ENCODE data around the gene RD3L. TPM values are rescaled to one million over a fixed set of nuclear protein-coding genes. Genes with fewer than 3 reads are reported as not detected.

Gene RD3L
- total RNA-seq, 1 experiment from 2014 or later, result not detected

DNA sequence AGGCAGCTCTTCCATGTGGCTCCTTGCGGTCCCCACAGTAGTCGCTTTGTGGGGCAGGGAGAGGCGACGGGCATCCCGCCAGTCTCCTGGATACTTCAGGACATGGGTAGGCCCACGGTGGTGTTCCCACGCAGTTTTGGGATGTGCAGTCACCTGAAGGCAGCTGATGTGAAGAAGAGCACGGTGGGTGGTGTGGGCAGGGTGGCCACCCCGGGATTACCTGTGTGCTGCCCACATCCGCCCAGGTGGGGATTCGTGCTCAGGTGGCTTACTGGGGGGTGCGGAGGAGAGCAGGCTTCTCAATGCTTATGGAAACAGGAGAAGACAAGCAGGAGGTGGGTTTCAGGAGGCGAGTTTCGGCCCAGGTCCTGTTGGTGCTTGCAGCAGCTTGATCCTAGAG lies 42.5 kb downstream of the RD3L start:
- in situ Hi-C loops (cut with HindIII; ENCODE audit: low pct_unique_long_range_greater_than_20kb, low sequenced_read_pairs), result no loop called here
- no peak for DNase-seq (ENCODE audit: low read depth)

DNA sequence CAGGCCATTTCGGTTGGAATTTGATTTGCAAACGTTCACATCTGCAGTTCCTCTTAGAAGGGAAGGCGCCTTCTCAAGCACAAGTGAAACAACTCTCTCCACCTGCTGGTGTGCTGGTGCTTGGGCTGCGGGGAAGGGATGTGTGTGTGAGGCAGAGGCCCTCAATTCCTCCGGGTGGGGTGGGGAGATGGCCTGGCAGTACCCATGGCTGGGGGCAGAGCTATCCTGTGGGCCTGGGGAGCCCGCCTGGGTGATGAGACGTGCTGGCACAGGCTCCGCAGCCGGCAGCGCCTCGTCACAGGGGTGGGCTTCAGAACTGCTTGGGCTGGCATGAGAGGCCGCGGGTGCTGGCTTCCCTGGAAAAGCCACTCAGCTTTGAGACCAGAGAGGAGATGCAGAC lies 43.0 kb downstream of the RD3L start:
- DNase-seq (ENCODE audit: low read depth), result no peak
- in situ Hi-C loops (cut with HindIII; ENCODE audit: low pct_unique_long_range_greater_than_20kb, low sequenced_read_pairs), result no loop called here

DNA sequence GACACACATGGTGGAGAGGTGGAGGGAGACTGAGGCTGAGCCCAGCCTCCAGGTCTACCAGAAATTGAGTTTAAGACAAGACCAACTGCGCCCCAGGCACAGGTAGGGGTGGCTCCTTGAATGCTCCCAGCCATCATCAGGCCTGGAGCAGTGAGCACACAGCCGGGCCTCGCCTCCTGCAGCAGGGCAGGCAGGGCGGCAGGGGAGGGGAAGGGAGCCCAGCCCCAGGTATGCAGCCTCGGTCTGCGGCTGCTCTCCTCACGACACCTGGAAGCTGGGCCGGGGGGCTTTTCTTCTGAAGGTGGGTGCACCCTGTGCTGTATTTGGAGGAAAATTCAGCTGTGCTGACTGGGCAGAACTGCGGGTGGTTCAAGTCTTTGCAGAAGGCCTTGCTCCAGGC lies 43.6 kb downstream of the RD3L start:
- in situ Hi-C loops (cut with HindIII; ENCODE audit: low pct_unique_long_range_greater_than_20kb, low sequenced_read_pairs), result no loop called here
- no peak for DNase-seq (ENCODE audit: low read depth)

DNA sequence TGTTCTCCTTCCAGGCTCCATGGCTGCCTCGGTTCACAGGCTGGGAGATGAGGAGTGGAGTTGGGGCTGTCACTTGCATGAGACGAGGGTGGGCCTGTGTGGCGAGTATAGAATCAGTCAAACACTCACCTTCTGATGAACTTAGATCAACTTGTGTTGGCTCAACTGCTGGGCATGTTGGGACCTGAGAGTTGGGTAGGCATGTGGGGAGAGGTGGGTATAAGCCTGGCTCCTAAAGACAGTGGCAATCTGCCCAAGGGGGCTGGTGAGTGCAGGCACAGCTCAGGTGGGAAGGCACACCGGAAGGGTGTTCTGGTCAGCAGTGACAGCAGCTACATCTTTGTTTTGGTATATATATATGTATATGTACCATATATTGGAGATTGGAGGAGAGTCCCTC lies 44.1 kb downstream of the RD3L start:
- no peak for DNase-seq (ENCODE audit: low read depth)
- in situ Hi-C loops (cut with HindIII; ENCODE audit: low pct_unique_long_range_greater_than_20kb, low sequenced_read_pairs), result no loop called here

DNA sequence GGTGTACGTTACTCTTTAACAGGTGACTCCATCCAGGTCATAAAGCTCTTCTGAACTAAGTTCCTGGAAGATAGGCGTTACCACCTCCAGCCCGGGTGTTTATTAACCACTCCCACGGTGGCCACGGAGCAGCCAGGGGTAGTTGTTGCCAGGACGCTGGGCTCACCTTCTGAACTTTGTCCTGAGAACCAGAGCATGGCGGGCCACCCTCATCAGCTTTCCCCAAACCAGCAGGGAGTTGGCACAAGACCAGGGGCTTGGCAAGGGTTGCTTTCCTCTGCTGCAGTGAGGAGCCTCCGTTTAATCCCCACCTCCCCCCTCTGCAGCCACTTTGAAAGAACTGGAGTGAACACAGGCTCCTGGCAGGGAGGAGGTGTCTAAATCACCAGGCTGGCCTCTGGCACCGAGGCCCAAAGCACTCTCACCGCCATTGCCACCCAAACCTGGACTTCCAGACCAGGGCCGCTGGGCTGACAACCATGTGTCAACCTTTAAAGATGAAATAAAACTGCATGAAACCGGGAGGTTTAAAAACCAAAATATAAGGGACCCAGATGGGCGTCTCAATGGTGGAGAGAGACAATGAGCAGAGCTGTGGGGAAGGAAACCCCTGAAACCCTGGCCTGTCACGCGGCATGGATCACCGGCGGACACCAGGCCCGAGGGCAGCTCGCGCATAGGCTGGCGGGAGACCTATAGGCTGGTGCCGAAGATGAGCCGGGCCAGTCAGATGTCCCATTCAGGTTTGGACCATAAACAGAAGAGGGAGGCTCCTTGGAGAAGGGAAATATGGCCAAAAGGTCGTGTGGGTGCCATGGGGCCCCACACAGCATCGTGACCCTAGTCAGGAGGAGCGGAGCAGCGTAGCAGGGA lies 45.0 kb downstream of the RD3L start:
- DNase-seq (ENCODE audit: low read depth), result peak; percentile 78
- in situ Hi-C loops (cut with HindIII; ENCODE audit: low pct_unique_long_range_greater_than_20kb, low sequenced_read_pairs), result no loop called here

DNA sequence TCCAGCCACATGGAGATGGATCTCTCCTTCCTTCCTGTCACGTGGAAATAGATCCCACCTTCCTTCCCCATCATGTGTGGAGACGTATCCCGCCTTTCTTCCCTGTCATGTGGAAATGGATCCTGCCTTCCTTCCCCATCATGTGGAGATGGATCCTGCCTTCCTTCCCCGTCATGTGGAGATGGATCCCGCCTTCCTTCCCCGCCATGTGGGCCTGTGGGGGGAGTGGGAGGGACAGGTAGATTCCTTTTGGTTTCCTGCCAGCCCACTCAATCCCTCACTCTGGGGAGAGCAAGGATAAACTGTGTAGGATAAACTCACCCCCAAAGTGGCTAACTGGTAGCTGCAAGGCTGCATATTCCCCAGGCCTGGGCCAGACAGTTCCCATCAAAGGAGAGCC lies 45.8 kb downstream of the RD3L start:
- DNase-seq (ENCODE audit: low read depth), result no peak
- in situ Hi-C loops (cut with HindIII; ENCODE audit: low pct_unique_long_range_greater_than_20kb, low sequenced_read_pairs), result no loop called here

DNA sequence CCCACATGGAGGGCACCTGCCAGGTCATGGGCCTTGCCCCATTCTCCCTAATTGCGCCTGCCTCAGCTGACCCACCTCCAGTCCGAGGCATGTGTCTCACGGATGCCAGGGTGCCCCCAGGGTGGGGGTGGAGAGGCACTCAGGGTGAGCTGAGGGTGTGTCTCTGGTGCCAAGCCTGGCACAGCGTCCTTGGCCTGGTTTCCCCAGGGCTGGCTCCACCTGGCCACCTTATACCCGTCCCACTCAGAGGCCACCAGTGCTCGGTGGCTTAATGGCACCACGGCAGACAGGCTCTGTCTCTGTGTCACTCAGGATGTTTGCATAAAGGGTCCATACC lies 47.6 kb downstream of the RD3L start:
- in situ Hi-C loops (cut with HindIII; ENCODE audit: low pct_unique_long_range_greater_than_20kb, low sequenced_read_pairs), result no loop called here
- no peak for DNase-seq (ENCODE audit: low read depth)

DNA sequence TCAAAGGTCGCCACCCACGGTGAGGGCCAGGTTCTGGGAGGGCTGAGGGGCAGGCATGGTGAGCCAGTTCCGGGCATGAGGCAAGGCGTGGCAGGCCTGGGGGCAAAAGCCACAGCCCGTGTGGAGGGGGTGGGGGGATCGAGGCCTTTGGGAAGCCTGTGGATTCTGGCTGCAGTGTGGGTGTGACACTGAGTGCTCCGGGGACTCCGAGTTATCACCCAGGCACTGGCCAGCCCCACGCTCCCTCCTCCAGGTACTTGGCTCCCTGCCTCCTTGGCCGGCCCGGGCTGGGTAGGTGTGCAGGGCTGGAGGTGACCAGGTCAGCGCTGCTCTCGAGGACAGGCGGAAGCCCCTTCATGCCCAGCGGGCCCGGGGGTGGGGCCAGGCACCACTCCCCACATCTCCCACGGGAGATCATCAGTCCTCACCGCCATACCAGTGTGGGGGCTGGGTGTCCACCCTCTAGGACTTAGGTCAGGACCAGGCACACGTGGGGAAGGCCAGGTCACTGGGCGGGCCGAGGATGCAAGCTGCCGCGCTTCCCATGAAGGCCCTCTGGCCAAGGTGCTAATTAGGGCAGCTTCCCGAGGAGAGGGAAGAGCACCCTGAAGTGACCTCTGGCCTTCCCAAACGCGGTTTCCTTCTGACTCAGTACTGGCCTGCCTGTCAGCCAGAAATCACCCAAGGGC lies 48.2 kb downstream of the RD3L start:
- in situ Hi-C loops (cut with HindIII; ENCODE audit: low pct_unique_long_range_greater_than_20kb, low sequenced_read_pairs), result no loop called here
- no peak for DNase-seq (ENCODE audit: low read depth)

DNA sequence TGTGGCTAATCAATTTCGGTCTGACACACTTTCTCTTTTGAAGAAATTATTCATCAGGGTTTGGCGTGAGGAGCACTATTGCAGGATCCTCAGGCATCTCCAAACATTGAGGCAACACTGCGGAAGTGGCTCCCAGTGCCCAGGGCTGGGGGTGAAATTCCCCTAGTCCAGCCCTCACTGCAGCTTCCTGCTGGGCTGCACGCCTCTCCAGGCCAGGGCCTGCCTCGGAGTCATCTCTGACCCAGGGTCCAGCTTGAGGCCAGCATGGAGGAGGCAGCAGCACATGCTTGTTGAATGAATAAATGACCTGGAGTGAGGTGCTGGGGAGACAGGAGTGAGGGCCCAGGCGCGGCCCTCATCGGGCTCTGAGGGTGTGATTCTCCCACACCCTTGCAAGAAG lies 50.1 kb downstream of the RD3L start:
- in situ Hi-C loops (cut with HindIII; ENCODE audit: low pct_unique_long_range_greater_than_20kb, low sequenced_read_pairs), result no loop called here
- DNase-seq (ENCODE audit: low read depth), result no peak

DNA sequence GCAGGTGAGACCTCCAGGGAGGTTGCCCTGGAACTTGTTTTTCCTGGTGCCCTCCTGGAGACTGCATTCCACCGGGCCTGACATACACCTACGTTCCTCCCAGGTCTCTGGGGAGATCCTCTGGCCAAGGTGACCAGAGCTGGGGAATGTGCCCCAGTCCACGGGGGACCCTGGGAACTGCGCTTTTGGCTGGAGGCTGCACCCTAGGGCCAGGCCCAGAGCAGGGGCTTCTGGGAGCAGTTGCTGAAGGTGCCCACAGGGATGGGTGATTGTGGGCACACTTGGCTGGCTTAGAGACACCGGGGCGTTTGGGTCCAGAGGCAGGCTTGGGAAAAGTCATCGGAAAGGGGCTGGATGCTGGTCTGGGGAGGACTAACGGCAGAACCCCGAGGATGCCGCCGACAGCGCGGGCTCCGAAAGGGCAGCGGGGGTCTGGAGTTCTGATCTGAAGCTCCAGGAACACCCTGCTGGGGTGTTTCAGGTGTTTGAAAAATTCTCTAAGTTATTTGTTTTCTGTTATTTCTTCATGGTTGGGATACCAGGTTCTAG lies 50.6 kb downstream of the RD3L start:
- no peak for DNase-seq (ENCODE audit: low read depth)
- in situ Hi-C loops (cut with HindIII; ENCODE audit: low pct_unique_long_range_greater_than_20kb, low sequenced_read_pairs), result no loop called here

DNA sequence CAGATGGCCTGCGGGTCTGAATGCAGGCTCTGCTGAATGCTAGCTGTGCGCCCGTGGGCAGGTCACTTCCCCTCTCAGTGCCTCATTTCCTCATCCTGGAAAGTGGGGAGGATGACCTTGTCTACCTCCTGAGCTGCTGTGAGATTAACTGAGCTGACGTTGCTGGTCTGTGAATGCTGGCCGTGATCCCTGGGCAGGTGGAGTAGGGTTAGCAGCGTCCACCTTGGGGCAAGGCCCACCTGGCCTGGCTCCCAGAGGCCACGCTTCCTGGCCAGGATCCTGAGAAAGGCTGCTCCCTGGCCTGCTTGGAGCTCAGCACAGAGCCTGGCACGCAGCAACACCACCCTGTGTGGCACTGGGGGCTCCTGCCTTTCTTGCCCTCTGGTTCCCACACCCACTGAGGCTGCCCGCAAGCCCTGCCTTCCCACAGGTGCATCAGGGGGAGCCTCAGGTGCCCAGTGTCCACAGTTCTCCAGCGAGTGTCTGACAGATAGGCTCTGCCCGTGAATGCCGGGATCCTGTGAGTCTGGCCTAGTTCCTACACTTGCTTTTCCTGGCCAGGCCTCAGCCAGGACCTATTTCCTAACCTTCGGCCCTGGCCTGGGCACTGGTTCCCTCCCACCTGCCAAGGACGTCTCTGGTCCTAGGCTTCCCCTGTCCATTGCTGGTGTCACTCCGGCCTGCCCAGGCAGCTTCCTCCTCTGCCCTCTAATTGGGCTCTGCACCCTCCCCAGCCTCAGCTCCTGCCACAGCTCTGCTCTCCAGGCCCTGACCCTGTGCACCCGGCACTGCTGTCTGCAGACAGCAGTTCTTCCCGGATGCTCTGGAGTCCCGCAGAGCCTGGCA lies 51.3 kb downstream of the RD3L start:
- in situ Hi-C loops (cut with HindIII; ENCODE audit: low pct_unique_long_range_greater_than_20kb, low sequenced_read_pairs), result no loop called here
- DNase-seq (ENCODE audit: low read depth), result no peak

Other genes starting within 250 kb of the RD3L start
- 32.9 and 50.0 TPM in 2 replicates for gene XRCC3, start 227.1 kb downstream of the RD3L start, total RNA-seq (2014; rRNA removed; shearing (Covaris generic); ENCODE audit: low replicate concordance)
- 9.7 and 12.3 TPM in 2 replicates for gene ZFYVE21, start 226.7 kb downstream of the RD3L start, total RNA-seq (2014; rRNA removed; shearing (Covaris generic); ENCODE audit: low replicate concordance)
- gene PPP1R13B, start 95.0 kb downstream of the RD3L start, total RNA-seq (2014; rRNA removed; shearing (Covaris generic); ENCODE audit: low replicate concordance), result 2.1 and 2.5 TPM in 2 replicates
- not detected in 2 replicates for gene TDRD9, start 14.1 kb downstream of the RD3L start, total RNA-seq (2014; rRNA removed; shearing (Covaris generic); ENCODE audit: low replicate concordance)
- gene ASPG, start 143.2 kb upstream of the RD3L start, total RNA-seq (2014; rRNA removed; shearing (Covaris generic); ENCODE audit: low replicate concordance), result not detected in 2 replicates
- 0.32 TPM in 1 of 2 replicates, not detected in the other for gene KIF26A, start 196.1 kb upstream of the RD3L start, total RNA-seq (2014; rRNA removed; shearing (Covaris generic); ENCODE audit: low replicate concordance)